ENCODE measurements around the gene LPO. TPM values are rescaled to one million over a fixed set of nuclear protein-coding genes. Genes with fewer than 3 reads are reported as not detected.

The LPO gene
- total and polyA plus RNA-seq, 2 donors (not counting 3 experiments of a cell fraction or from before 2014, with no cell fraction given) = not detected

- Histone ChIP-seq H4K20me1 (replicated peaks; ENCODE audit: control insufficient read depth, extremely low read depth, insufficient read depth, low read length) (no peaks in the 10 kb centered on the region), H3K9me1 (replicated peaks; ENCODE audit: control insufficient read depth, extremely low read depth, insufficient read depth, low read length) (no peaks in the 10 kb centered on the region), H3K9me3 (replicated peaks; ENCODE audit: control insufficient read depth, insufficient read depth, low read length) (no peaks in the 10 kb centered on the region), H3K36me3 (ENCODE audit: control insufficient read depth in 2 of 2, extremely low read depth in 1 of 2, insufficient read depth in 2 of 2, low read length in 2 of 2) (no peaks in the 10 kb centered on the region), H3K27ac (ENCODE audit: insufficient read depth, low read depth, low read length) (no peak overlapping the region), H3K4me1 (ENCODE audit: control insufficient read depth, extremely low read depth, insufficient read depth, low read length) (no peaks in the 10 kb centered on the region), H3K27me3 (ENCODE audit: control insufficient read depth in 2 of 2, insufficient read depth in 2 of 2, low read length in 2 of 2) (no peaks in the 10 kb centered on the region), H3K79me2 (ENCODE audit: control insufficient read depth, insufficient read depth, low read length) (no peaks in the 10 kb centered on the region), H3K9ac (replicated peaks; ENCODE audit: extremely low read depth, insufficient read depth, low read length) (no peak overlapping the region), H3K4me3 (replicated peaks in 1 of 3; ENCODE audit: insufficient read depth in 1 of 3, low read depth in 1 of 3, low read length in 3 of 3) (no peak overlapping the region), H3K4me2 (ENCODE audit: insufficient read depth, low read length) (no peak overlapping the region), H2AFZ (ENCODE audit: low read depth, low read length) (no peak overlapping the region)
- FAIRE-seq = no peak
- POLR2A ChIA-PET = no interaction called here
- dilution Hi-C loops (cut with MboI; ENCODE audit: extremely low pct_ligation_motif_present, low sequenced_read_pairs) = no loop called here
- BruUV-seq (replicated peaks) = no TSS peak
- intact Hi-C loops (cut with micrococcal nuclease) = no loop called here
- CTCF ChIA-PET = no interaction called here
- DNase-seq (ENCODE audit: low read depth, low spot score) = no peak
- TF ChIP-seq POLR2A (IDR thresholded peaks at IDR 0.05; ENCODE audit: low read depth, low read length) = no peak
- no peak for TF ChIP-seq MYC (IDR thresholded peaks at IDR 0.05; ENCODE audit: low read depth, low read length)
- no peak for TF ChIP-seq MAX (IDR thresholded peaks at IDR 0.05; ENCODE audit: insufficient read depth, insufficient read length)
- no peak for TF ChIP-seq CTCF (IDR thresholded peaks at IDR 0.05; ENCODE audit: extremely low read depth in 1 of 2, insufficient read depth in 1 of 2, low read depth in 1 of 2, low read length in 2 of 2)
- no peak for TF ChIP-seq GATA2 (IDR thresholded peaks at IDR 0.05; ENCODE audit: insufficient read depth, insufficient read length, low read depth, low read length)
- no peak for TF ChIP-seq JUN (IDR thresholded peaks at IDR 0.05; ENCODE audit: borderline replicate concordance, insufficient read depth, insufficient read length, low read depth)
Measured at GRCh38 chr17:58191241-58191896, 47.0 kb upstream of the LPO start.

Data from endothelial cell of umbilical vein (primary cell).